NOMO-1 treated with DMSO at 0.1 percent for 48 hours (cell line): Measurements from ENCODE around the gene MICU1.
"Not testable (repeated sequence)": the region's sequence is repeated elsewhere in the genome, so short reads cannot be mapped to it uniquely, and the experiment has no call there.

Experiments used
- DNase-seq: peaks from one replicate; lab custom pipeline; 2025; ENCODE audit not compliant: unreplicated experiment; lab: John Stamatoyannopoulos, UW

MICU1 gene

DNA sequence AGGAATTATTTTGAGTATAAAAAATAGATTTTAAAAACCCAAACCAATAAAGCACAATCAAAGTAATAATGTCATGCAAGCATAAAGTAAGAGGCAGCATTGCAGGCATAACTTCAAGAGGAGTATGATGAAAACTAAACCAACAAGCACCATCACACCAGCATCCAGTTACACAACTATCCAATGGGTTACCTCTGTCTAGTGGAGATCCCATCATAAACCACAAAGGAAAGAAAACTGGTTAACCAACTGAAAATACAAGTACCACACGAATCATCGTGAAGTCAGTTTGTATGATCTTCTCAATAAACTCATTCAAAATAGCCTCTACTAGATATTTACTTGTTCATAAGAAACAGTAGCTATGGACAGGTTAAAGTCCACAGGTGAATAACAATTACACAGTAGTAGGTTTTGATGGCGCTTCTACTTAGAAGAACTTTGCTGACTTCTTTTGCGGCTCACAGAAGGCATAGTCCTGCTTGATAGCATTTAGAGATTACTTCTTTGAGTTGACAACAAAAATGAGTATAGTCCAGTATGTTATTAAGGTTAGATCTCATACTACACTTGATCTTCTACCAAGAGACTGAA, 116.6 kb downstream of the MICU1 start:
- peak; percentile 77 for DNase-seq

DNA sequence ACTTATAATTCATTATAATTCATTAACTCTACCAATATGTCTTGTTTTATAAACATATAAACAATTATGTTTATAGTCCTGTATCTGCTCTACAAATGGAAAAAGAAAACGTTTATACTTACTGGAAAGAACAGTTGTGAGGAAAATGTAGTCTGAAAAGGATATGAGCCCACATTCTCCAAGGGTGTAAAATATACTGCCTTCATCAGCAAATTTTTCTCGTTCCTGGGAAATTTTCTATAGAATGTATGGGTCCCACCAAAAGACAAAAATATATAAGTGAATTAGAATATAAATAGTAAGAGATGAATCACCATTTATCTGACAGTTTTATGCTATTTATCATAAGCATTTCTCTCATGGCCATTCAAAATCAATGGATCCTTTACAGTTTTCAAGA, 117.8 kb downstream of the MICU1 start:
- no peak for DNase-seq

DNA sequence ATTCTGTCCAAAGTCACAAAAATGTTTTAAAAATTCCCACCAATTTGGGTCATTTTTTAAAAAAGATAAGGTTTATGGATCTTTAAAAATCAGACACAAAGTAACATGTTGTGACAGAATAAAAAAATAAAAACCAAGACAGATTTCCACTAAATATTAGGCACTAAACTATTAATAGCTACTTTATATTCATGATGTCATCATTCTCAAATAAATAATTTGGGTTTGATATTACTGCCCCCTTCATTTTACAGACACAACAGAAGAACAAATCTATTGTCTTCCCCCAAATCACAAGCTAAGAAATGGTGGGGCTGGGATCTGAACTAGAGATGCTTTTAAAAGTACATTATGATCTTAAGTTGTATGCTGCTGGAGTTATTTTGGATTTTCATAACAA, 119.4 kb downstream of the MICU1 start:
- no peak for DNase-seq

DNA sequence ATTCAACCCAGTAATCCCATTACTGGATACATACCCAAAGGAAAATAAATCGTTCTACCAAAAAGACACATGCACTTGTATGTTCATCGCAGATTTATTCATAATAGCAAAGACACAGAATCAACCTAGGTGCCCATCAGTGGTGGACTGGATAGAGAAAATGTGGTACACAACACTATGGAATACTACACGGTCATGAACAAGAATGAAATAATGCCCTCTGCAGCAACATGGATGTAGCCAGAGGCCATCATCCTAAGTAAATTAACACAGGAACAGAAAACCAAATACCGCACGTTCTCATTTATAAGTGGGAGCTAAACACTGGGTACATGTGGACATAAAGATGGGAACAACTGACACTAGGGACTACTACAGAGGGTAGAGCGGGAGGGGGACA, 120.4 kb downstream of the MICU1 start:
- DNase-seq = no peak

DNA sequence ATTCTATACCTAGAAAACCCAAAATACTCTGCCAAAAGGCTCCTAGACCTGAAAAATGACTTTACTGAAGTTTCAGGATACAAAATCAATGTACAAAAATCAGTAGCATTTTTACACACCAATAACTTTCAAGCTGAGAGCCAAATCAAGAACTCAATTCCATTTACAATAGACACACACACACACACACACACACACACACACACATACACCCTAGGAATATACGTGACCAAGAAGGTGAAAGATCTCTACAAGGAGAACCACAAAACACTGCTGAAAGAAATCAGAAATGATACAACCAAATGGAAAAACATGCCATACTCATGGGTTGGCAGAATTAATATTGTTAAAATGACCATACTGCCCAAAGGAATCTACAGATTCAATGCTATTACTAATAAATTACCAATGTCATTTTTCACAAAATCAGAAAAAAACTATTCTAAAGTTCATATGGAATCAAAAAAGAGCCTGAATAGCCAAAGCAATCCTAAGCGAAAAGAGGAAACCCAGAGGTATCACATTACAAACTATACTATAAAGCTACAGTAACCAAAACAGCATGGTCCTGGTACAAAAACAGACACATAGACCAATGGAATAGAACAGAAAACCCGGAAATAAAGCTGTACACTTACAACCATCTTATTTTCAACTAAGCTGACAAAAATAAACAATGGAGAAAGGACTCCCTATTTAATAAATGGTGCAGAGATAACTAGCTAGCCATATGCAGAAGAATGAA, 122.0 kb downstream of the MICU1 start:
- DNase-seq = no peak

DNA sequence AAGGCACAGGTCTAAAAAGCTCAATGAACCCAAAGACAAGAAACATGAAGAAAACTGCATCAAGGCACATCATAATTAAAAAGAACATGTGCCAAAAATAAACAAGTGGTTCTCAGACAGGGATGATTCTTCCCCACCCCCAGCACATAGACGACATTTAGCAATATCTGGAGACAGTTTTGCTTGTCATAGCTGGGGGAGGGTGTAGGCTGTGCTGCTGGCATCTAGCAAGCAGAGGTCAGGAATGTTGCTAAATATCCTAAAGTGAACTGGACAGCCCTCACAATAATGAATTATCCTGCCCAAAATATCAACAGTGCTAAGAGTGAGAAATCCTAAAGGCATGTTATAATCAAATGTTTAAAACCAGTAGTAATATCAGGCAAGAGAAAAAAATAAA, 122.6 kb downstream of the MICU1 start:
- peak; percentile 90 for DNase-seq

DNA sequence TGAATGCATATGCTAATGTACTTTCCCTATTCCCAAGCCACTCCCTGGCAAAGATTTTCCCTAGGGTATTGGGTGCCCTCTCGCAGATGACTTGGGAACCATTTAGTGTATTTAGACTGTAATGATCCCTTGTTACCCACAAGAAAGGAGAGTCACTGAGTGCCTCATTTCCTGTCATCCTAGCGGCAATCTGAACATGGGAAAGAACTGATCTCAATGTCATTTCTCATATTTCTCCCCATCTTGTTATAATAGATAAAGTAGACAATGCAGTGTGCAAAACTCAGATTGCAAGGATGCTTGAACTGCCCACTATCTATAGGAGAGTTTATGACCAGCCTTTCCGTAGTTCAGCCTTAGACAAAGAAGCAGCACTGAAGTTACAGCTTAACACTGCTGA, 123.3 kb downstream of the MICU1 start:
- DNase-seq = no peak

DNA sequence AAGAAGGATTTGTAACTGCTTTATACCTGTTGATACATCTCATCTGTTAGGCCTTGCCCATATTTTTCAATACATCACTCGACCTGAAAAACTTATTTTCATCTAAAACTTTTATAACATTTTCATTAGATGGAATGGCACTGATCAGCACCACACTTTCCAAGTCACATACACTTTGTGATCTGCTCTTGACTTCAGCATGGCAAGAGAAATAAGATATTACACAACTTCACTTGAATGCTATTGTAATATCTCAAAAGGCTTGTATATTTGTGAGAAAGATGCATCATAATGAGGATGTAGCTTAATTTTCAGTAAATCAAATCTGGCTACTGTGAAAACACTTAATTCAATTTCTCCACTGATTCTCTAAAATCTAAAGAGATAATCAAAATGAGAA, 126.2 kb downstream of the MICU1 start:
- DNase-seq = peak; percentile 37

DNA sequence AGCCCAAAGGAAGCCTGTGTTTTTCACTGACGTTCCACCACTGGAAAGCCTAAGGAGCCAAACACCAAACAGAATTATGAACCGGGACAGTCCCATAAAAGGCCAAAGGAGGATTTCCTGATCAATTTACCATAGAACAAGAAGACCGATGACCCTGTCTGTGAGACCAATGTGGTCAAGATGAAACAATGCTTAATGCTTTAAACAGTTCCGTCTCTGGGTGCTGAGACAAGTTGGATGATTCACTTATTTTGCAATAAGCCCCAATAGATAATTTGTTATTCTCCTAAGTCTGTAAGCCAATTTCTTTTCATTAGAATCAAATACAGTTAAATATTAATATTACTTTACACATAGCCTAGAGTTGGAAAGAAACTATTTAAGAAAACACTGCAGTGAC, 134.9 kb downstream of the MICU1 start:
- peak; percentile 75 for DNase-seq

DNA sequence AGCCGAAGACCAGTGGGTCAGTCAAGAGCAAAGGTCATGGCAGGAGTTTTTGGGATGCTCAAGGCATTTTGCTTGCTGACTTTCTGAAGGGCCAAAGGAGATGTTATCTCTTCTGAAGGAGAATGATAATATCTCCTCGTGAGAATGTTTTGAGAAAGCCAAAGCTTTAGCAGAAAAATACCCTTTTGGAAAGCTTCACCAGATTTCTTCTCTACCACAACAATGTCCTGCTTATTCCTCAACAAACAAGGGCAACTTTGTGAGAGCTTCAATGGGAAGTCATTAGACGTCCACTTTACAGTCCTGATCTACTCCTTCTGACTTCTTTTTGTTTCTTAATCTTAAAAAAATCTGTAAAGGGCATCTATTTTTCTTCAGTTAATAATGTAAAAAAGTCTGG, 138.4 kb downstream of the MICU1 start:
- DNase-seq = no peak

DNA sequence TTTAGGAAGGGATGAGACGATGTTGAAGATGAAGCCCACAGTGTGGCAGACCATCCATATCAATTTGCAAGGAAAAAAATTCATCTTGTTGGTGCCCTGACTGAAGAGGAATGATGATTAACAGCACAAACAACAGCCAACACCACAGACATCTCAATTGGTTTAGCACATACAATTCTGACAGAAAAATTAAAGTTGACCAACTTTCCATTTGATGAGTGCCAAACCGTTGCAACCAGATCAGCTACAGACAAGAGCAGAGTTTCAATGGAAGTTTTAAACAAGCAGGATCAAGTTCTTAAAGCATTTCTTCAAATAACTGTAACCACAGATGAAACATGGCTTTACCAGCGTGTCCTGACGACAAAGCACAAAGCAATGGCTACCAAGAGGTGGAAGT, 138.8 kb downstream of the MICU1 start:
- DNase-seq = no peak

DNA sequence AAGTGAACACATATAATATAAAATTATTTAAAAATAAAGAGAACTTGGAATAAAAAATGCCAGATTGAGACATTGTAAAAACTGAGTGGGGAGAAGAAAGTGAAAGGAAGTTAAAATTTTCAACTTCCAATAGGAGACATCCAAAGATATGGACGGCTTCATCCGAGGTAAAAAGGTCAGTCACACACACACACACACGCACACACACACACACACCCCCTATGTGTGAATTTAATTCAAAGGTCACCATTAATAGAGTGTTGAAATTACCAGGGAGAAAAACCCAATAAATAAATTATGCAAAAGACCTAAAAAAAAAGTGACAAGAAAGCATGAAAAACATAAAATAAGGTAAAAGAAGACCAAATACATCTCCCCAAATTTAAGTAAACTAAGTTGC, 140.2 kb downstream of the MICU1 start:
- no peak for DNase-seq

DNA sequence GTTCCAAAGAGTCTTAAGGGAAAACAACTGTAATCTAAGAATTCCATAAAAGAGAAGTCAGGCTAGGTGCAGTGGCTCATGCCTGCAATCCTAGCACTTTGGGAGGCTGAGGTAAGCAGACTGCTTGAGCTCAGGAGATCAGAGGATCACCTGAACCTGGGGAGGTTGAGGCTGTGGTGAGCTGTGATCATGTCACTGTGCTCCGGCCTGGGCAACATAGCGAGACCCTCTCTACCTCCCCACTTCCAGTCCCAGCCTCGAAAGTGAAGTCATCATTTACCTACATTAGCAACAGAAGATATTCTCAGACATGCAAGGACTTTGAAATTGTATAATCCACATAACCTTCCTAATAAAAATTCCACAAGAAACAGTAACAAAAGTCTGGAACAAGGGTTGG, 141.4 kb downstream of the MICU1 start:
- no peak for DNase-seq

DNA sequence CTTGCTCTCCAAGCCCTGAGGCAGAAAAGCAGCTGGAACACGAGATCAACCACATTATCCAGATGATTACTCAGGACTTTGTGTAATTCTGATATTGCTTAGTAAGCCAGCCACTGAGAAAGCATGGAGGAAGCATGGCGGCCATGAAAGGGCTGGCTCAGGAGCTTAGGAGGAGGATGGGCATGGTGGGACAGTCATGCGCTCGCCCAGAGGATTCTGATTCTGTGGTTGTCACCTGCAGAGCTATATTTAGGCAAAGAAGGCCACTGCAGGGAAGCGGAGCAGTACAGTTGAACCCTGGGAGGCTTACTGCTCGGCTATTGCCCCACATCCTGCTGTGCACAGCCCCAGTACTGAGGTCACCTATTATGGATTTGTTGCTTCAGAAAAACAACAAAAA, 142.4 kb downstream of the MICU1 start:
- peak; percentile 80 for DNase-seq

DNA sequence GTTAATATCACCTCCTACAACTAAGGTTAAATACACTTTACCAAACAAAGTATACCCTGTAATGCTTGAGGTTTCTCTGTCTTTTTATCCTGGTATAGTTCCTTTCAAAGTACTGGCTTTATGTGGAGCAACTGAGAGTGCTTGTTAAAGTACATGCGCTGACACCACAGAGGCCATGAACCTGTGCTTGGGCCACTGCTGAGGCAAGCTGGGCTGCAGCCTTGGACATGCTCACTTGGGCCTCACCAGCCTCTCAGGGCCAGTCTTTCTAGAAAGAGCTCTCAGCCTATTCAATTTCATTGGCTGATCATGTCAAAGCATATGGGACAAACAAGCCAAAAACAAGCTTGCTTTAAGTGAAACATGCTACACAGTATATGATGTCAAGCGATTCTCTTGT, 145.0 kb downstream of the MICU1 start:
- DNase-seq = no peak

DNA sequence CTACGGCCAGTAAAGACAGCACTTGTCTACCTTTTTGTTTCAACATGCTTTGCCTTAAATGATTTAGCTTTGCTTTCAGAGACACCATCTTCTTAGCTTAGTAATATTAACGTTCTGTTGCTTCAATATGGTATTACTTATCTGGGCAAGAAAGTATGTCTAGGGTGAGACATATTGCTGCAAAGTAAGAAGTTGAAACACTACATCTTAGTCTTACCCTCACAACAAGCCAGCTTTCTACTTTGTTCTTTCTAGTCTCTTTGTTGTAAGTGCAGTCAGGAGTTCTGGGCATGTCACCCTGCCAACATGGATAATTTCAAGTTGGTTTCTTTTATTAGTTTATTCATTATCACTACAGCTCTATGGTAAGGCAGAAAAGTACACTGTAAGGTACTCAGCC, 148.4 kb downstream of the MICU1 start:
- DNase-seq = no peak

DNA sequence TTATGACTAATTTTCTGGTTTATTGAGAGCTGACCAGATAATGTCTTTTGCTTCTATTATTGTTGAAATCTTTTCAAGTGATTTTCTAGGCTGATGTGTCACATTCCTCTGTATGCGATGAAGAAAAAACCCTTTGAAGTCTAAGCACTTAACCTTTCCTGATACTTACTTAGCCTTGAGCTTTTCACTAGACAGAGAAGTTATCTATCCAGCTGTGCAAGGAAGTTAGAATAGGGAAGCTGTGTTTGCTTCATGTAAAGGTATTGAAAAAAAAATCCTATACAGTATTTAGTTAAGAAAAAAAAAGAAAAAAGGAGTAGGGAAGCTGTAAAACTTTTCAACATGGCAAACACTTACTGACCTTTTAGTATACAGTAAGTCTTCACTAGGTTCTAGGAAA, 153.6 kb downstream of the MICU1 start:
- DNase-seq = peak; percentile 42

DNA sequence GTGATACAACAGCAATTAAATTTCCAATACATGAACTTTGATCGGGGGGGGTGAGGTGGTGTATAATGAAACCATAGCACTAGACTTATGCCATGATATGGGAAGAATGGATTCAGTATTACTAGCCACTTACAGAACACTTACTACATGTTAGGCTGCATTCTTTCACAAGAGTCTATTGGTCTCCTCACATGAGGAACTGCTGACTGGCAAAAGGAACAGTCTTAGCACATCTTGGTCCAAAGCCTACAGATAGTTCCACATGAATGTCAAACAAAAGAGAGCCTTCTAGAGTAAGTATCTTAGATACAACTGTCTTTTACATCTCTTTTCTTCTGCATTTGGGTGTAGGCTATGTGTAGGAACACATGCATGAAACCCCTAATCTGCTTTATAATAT, 155.2 kb downstream of the MICU1 start:
- peak; percentile 47 for DNase-seq

DNA sequence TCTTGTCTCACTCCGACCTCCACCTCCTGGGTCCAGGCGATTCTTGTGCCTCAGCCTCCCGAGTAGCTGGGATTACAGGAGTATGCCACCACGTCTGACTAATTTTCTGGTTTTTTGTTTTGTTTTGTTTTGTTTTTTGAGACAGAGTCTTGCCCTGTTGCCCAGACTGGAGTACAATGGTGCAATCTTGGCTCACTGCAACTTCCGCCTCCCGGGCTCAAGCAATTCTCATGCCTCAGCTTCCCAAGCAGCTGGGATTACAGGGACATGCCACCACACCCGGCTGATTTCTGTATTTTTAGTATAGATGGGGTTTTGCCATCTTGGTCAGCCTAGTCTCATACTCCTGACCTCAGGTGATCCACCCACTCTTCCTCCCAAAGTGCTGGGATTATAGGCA, 158.8 kb downstream of the MICU1 start:
- not testable (repeated sequence) for DNase-seq

DNA sequence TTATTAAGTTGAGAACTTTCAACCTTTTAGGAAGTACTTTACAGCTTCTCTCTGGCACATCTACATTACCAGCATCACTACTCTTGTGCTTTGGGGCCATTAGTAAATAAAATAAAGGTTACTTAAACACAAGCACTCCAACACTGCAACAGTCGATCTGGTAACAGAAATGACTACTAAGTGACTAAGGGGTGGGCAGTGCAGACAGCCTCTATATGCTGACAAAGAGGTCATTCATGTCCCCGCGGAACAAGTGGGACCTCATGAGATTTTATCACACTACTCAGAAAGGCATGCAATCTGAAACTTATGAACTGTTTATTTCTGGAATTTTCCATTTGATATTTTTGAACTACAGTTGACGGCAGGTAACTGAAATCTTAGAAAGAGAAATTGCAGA, 159.9 kb downstream of the MICU1 start:
- DNase-seq = no peak

DNA sequence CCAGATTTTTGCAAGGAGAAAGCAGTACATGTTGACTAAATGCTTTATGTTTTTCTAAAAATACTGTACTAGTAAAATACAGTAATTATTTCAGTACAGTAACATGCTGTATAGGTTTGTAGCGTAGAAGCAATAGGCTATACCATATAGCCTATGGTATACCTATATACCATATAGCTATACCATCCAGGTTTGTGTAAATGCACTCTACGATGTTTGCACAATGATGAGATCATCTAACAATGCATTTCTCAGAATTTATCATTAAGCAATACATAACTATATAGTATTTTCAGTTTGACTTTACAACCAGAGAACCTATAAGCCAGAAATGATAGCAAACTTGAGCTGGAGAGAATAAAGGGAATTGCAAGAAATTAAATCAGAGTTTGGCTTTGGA, 161.4 kb downstream of the MICU1 start:
- DNase-seq = no peak

DNA sequence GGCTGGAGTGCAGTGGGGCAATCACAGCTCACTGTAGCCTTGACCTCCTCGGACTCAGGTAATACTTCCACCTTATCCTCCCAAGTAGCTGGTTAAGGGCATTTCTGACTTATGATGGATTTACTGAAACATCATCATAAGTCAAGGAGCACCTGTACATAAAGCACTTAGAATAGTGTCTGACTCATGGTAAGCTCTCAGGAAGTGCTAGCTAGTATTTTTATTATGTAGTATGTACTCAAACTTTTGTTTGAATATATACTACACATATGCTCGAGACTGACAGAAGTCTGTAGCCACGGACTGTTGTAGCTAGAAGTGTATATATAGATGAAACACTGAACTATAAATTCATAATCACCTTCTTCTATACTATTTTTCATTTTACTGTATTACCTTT, 163.6 kb downstream of the MICU1 start:
- no peak for DNase-seq

DNA sequence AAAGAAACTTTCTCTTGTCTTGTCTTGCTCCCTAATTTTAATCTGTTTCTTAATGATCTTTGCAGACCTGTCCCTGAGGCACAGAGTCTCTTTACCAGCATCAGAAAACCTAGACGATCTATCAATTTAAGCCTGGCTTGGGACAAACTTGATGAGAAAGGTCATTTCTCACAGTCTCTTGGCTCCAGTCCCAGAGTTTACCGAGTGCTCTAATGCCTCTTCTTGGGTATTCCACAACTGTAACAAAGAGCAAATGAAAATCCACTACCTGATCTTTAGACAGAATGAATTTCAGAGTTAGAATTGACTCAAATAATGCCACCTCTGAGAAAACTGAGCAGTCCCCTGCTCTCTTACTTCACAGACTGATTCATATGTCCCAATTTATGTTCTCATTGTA, 164.8 kb downstream of the MICU1 start:
- DNase-seq = no peak
